ENCODE data around the gene SERPINA3.

SERPINA3 gene

GRCh38 chr14:94659901-94660300 is 47.7 kb downstream of the SERPINA3 start:
- DNase-seq: no peak

GRCh38 chr14:94660306-94660946 is 48.2 kb downstream of the SERPINA3 start:
- DNase-seq: no peak

- DNase-seq: no peak
Observed at GRCh38 chr14:94663538-94663937, 51.3 kb downstream of the SERPINA3 start.

- DNase-seq: no peak
Observed at GRCh38 chr14:94663965-94664704, 51.9 kb downstream of the SERPINA3 start.

GRCh38 chr14:94665121-94665520 is 52.9 kb downstream of the SERPINA3 start:
- DNase-seq: no peak

- DNase-seq: no peak
Observed at GRCh38 chr14:94665544-94665943, 53.4 kb downstream of the SERPINA3 start.

GRCh38 chr14:94670692-94671285 is 58.6 kb downstream of the SERPINA3 start:
- no peak for DNase-seq

DNA sequence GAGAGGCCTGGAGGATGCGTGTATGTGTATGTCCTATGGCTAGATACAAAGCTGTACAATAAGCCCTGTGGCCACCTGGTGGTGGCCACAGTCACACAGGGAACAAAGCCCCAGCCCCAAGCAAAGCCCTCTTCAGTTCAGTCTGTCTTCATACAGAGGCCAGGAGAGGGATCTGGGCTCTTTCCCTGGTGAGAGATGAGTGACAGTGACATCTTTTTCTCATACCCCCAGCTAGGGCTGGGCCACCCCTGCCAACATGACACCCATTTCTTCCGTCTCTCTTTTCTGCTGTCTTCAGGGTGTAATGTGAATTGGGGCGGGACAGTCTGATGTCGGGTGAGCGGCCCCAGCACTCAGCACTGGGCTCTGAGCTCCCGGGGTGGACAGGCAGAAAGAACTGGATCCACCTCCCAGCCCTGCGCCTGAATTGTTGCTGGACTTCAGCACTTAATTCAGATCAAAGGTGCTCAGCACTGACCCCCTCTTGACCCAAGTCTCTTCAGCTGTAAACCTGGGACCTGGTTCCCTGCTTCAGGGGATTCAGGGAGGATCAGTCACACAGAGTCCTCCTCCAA is 59.8 kb downstream of the SERPINA3 start:
- no peak for DNase-seq

GRCh38 chr14:94673071-94673470 is 60.9 kb downstream of the SERPINA3 start:
- DNase-seq: no peak
